K562 (cell line): ENCODE data around the gene SNPH. TPM values are rescaled to one million over a fixed set of nuclear protein-coding genes. Genes with fewer than 3 reads are reported as not detected.

Experiments
- ATAC-seq: fragments of 200-7000 bp; cut with Tn5 transposase; 3 replicates; pipeline ENCODE4 v1.9.1; 2020; ENCODE audit warnings: moderate library complexity
- BruUV-seq: library from RNA; stranded (reverse); fragments of 400-500 nt; replicated peaks from 2 replicates; lab custom pipeline; 2021; lab: Mats Ljungman, UMichigan
- CTCF ChIA-PET: fragments of 300-600 bp; formaldehyde crosslinking; extraction: SDS; loops from one replicate; lab custom pipeline; 2021; ENCODE audit warnings: low intra/inter-chr PET ratio; lab: Yijun Ruan, JAX
- POLR2A ChIA-PET: fragments of 300-600, 350-650 bp; sonication (Branson Sonifier 250); formaldehyde crosslinking; extraction: SDS; loops from one replicate; lab custom pipeline; 2021; ENCODE audit warnings: antibody characterized with exemption, inconsistent platforms; lab: Yijun Ruan, JAX
- DNase-seq, 4 experiments: peaks; one replicate each; pipeline versions ENCODE4 v3.0.0 to v3.0.0-alpha.2; 2011 to 2018; ENCODE audit warnings: low spot score in 3 of 4, mixed read lengths in 3 of 4; ENCODE audit errors: extremely low read depth in 1 of 4
- FAIRE-seq: peaks from 2 replicates; lab custom pipeline; 2011; peaks lifted over from hg19 to GRCh38; lab: Jason Lieb, UNC
- H2AFZ ChIP-seq: 2 replicates; pipeline ENCODE4 v1.6.0; 2011; ENCODE audit warnings: low read depth, low read length, control low read depth, inconsistent platforms
- H3K27ac ChIP-seq: fragments of 200-600 bp; 3 replicates; pipeline ENCODE4 v1.8.0; 2011; ENCODE audit warnings: low read depth, mild to moderate bottlenecking, control low read depth, inconsistent platforms, low read length, moderate library complexity, mixed read lengths; ENCODE audit errors: extremely low read depth
- H3K27me3 ChIP-seq, 2 experiments: fragments of 300-600 bp in 1 of 2; 2 replicates in 1 of 2; 3 replicates in 1 of 2; pipeline versions ENCODE4 v1.6.0 to v1.8.0; 2011; ENCODE audit warnings: inconsistent platforms in 2 of 2, low read length in 2 of 2, mild to moderate bottlenecking in 1 of 2, mixed read lengths in 1 of 2, moderate library complexity in 1 of 2; ENCODE audit not compliant: control insufficient read depth in 2 of 2, insufficient read depth in 2 of 2
- H3K36me3 ChIP-seq: fragments of 300-600 bp; 3 replicates; pipeline ENCODE4 v1.8.0; 2011; ENCODE audit warnings: mild to moderate bottlenecking, low read length, inconsistent platforms; ENCODE audit not compliant: control insufficient read depth, insufficient read depth
- H3K4me1 ChIP-seq, 2 experiments: fragments of 200-600 bp in 1 of 2; replicated peaks in 1 of 2; 2 replicates in 1 of 2; 3 replicates in 1 of 2; pipeline versions ENCODE4 v1.5.1 to v1.8.0; 2011; ENCODE audit warnings: inconsistent platforms in 2 of 2, low read length in 2 of 2, mild to moderate bottlenecking in 1 of 2, mixed read lengths in 1 of 2, moderate library complexity in 1 of 2; ENCODE audit not compliant: control insufficient read depth in 2 of 2, insufficient read depth in 2 of 2
- H3K4me2 ChIP-seq: 2 replicates; pipeline ENCODE4 v1.6.1; 2011; ENCODE audit warnings: low read length, control low read depth, inconsistent platforms, mixed read lengths; ENCODE audit not compliant: insufficient read depth
- H3K4me3 ChIP-seq: fragments of 200-600 bp; sonication (generic), shearing (Covaris generic); 2 replicates; pipeline ENCODE4 v1.5.1; 2016; ENCODE audit warnings: control low read depth, inconsistent platforms
- H3K79me2 ChIP-seq: fragments of 200-600 bp; 3 replicates; pipeline ENCODE4 v1.8.0; 2011; ENCODE audit warnings: low read length, inconsistent platforms; ENCODE audit not compliant: control insufficient read depth, insufficient read depth
- H3K9ac ChIP-seq, 2 experiments: 2 replicates each; pipeline versions ENCODE4 v1.6.0 to v1.6.1; 2011; ENCODE audit warnings: low read depth in 2 of 2, low read length in 2 of 2, control low read depth in 1 of 2, inconsistent platforms in 1 of 2, mild to moderate bottlenecking in 1 of 2, mixed read lengths in 1 of 2; ENCODE audit not compliant: insufficient read depth in 1 of 2
- H3K9me1 ChIP-seq: one replicate; pipeline ENCODE4 v1.6.0; 2011; ENCODE audit warnings: inconsistent platforms, mild to moderate bottlenecking, low read length, moderate library complexity; ENCODE audit not compliant: control insufficient read depth, insufficient read depth
- H3K9me3 ChIP-seq: replicated peaks from 2 replicates; pipeline ENCODE4 v1.5.1; 2011; ENCODE audit warnings: low read depth, low read length, inconsistent platforms; ENCODE audit not compliant: control insufficient read depth, insufficient read depth
- H4K20me1 ChIP-seq: replicated peaks from 2 replicates; pipeline ENCODE4 v1.6.1; 2011; ENCODE audit warnings: low read length, inconsistent platforms, mixed read lengths; ENCODE audit not compliant: control insufficient read depth, insufficient read depth
- E2F8 ChIP-seq: fragments of 450-650 bp; IDR thresholded peaks from 2 replicates; pipeline ENCODE4 v1.7.1; 2018; ENCODE audit warnings: mild to moderate bottlenecking, low read depth; ENCODE audit not compliant: partially characterized antibody
- ESRRA ChIP-seq: fragments of 450-650 bp; IDR thresholded peaks from 2 replicates; pipeline ENCODE4 v1.6.1; 2014; ENCODE audit warnings: low read depth, mild to moderate bottlenecking, moderate library complexity, borderline replicate concordance
- FOXO4 ChIP-seq: fragments of 450-650 bp; formaldehyde crosslinking; IDR thresholded peaks from 2 replicates; pipeline ENCODE4 v1.4.0; 2020; ENCODE audit warnings: mild to moderate bottlenecking, moderate library complexity
- KAT2B ChIP-seq: IDR thresholded peaks from one replicate; pipeline ENCODE4 v1.6.1; 2012; ENCODE audit warnings: low read depth, mild to moderate bottlenecking, control low read depth, inconsistent platforms, low read length, moderate library complexity
- MTA1 ChIP-seq: fragments of 450-650 bp; IDR thresholded peaks from 2 replicates; pipeline ENCODE4 v1.6.1; 2017; ENCODE audit warnings: borderline replicate concordance
- NR2C2 ChIP-seq, 2 experiments: fragments of 200-800 bp in 1 of 2; sonication (Bioruptor generic) in 1 of 2; sonication (generic) in 1 of 2; formaldehyde crosslinking in 1 of 2; IDR thresholded peaks; 2 replicates each; pipeline versions ENCODE4 v1.6.1 to v1.8.0; 2016 to 2022; ENCODE audit warnings: mild to moderate bottlenecking in 1 of 2, missing compliant biosample characterization in 1 of 2, missing genetic modification characterization in 1 of 2, missing genetic modification reagents in 1 of 2
- PPARD ChIP-seq: fragments of 250-450 bp; sonication (Bioruptor Pico); IDR thresholded peaks from 2 replicates; pipeline ENCODE4 v1.8.0; 2022; ENCODE audit warnings: inconsistent platforms, mild to moderate bottlenecking, moderate library complexity
- RBM15 ChIP-seq: fragments of 200-400 bp; formaldehyde crosslinking; IDR thresholded peaks from 2 replicates; pipeline ENCODE4 v1.6.1; 2018; ENCODE audit warnings: mild to moderate bottlenecking, low read length, moderate library complexity; ENCODE audit not compliant: insufficient read depth
- ZKSCAN1 ChIP-seq: fragments of 150-350 bp; IDR thresholded peaks from 2 replicates; pipeline ENCODE4 v1.6.1; 2016; ENCODE audit warnings: low read depth, low read length
- ZNF133 ChIP-seq: fragments of 250-450 bp; sonication (Bioruptor Pico); IDR thresholded peaks from 2 replicates; pipeline ENCODE4 v1.4.0; 2020; ENCODE audit warnings: mild to moderate bottlenecking
- WGBS: fragments of 100-300 bp; shearing (Covaris generic); methylation state at CpG from one replicate; pipeline ENCODE4 v1.1.6; 2016; ENCODE audit warnings: low coverage, mixed read lengths; ENCODE audit not compliant: insufficient coverage; ENCODE audit errors: missing lambda C conversion rate; 5-methylcytosine and 5-hydroxymethylcytosine counted together
- in situ Hi-C: fragments of 300-500 bp; cut with MboI; formaldehyde crosslinking; loops from 4 replicates; pipeline ENCODE4 v1.15.0; 2018; ENCODE audit warnings: inconsistent platforms, mixed read lengths
- intact Hi-C: fragments of 100-400 bp; cut with micrococcal nuclease; formaldehyde crosslinking; loops from 2 replicates; pipeline ENCODE4 v1.14.2; 2022
- polyA plus RNA-seq, 8 experiments: library from polyadenylated mRNA; depleted of rRNA in 4 of 8; stranded (reverse) in 5 of 8; unstranded in 3 of 8; fragments of >200 nt; fragmentation: Nextera tagmentation in 2 of 8; fragmentation: Illumina TruSeq in 1 of 8; extraction: Ambion mirVana in 2 of 8; extraction: Trizol in 1 of 8; gene quantifications; 2 replicates each; pipeline versions ENCODE4 v1.2.1 to v1.2.3, GENCODE V29; 2011 to 2014; ENCODE audit warnings: inconsistent platforms in 1 of 8, missing spikeins in 1 of 8
- total RNA-seq, 7 experiments: library from RNA; depleted of rRNA in 6 of 7; stranded (reverse); fragments of >200 nt in 6 of 7; fragmentation: Illumina TruSeq in 2 of 7; extraction: Trizol in 2 of 7; gene quantifications; 2 replicates each; pipeline versions ENCODE4 v1.2.1 to v1.2.3, GENCODE V29; 2011 to 2021; ENCODE audit warnings: low replicate concordance in 1 of 7
- TF ChIP-seq, protein P1 (sequence below): fragments of 250-450 bp; sonication (Bioruptor Pico); IDR thresholded peaks from 2 replicates; pipeline ENCODE4 v1.4.0; 2020

Gene SNPH
- total and polyA plus RNA-seq, 9 of the 15 experiments (the other 6 are each of a cell fraction or from before 2014, with no cell fraction given), result 0.03 to 4.2 (median 1.4) TPM

DNA sequence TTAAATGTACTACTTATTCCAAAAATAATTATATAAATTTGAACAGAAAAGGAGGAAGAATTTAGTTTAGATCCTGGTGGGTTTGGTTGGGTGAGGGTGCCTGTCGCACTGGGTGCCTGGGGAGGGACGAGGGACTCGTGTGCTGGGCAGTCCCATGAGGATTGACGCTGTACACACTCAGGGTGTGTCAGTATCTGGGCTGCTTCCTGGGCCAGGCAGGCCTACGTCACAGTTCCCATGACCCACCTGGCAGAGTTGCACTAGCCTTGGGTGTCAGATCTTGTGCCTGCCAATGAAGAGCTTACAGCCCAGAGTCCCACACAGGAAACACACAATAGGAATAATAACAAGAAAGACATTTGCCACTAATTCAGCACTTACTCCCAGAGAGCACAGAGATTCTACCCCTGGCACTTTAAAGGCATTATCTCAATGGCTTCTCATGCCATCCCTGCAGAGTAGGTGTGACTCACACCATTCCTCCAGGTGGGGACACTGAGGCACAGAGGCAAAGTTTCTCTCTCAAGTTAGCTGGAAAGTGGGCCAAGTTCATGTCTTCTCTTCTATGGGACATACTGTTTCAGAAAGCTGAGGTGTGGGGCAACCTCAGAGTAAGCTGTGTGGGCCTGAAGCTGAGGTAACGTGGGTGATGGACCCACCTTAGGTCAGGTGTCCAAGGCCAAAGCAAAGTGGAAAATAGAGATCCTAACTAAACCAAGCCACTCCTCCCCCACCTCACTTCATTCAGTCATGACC, 64.2 kb downstream of the SNPH start:
- H3K4me1 ChIP-seq, result peaks cover 13 to 29% of the 10 kb centered on the region in 2 experiments; a peak in 4 of 5 replicates
- no peaks in the 10 kb centered on the region for H3K27me3 ChIP-seq
- WGBS, result 77% methylated on average over 2 of the region's 6 CpGs
- TF ChIP-seq FOXO4 (CRISPR knock-in tag) (no peak), E2F8 (no peak), ZKSCAN1 (no peak), ESRRA (no peak), MTA1 (no peak), RBM15 (no peak), ZNF133 (CRISPR knock-in tag) (no peak), PPARD (CRISPR knock-in tag) (no peak), NR2C2 (CRISPR knock-in tag; IDR thresholded peaks at IDR 0.05) (no peak), NR2C2 (tag; IDR thresholded peaks at IDR 0.05) (no peak), KAT2B (no peak)
- TF ChIP-seq, protein P1, sequence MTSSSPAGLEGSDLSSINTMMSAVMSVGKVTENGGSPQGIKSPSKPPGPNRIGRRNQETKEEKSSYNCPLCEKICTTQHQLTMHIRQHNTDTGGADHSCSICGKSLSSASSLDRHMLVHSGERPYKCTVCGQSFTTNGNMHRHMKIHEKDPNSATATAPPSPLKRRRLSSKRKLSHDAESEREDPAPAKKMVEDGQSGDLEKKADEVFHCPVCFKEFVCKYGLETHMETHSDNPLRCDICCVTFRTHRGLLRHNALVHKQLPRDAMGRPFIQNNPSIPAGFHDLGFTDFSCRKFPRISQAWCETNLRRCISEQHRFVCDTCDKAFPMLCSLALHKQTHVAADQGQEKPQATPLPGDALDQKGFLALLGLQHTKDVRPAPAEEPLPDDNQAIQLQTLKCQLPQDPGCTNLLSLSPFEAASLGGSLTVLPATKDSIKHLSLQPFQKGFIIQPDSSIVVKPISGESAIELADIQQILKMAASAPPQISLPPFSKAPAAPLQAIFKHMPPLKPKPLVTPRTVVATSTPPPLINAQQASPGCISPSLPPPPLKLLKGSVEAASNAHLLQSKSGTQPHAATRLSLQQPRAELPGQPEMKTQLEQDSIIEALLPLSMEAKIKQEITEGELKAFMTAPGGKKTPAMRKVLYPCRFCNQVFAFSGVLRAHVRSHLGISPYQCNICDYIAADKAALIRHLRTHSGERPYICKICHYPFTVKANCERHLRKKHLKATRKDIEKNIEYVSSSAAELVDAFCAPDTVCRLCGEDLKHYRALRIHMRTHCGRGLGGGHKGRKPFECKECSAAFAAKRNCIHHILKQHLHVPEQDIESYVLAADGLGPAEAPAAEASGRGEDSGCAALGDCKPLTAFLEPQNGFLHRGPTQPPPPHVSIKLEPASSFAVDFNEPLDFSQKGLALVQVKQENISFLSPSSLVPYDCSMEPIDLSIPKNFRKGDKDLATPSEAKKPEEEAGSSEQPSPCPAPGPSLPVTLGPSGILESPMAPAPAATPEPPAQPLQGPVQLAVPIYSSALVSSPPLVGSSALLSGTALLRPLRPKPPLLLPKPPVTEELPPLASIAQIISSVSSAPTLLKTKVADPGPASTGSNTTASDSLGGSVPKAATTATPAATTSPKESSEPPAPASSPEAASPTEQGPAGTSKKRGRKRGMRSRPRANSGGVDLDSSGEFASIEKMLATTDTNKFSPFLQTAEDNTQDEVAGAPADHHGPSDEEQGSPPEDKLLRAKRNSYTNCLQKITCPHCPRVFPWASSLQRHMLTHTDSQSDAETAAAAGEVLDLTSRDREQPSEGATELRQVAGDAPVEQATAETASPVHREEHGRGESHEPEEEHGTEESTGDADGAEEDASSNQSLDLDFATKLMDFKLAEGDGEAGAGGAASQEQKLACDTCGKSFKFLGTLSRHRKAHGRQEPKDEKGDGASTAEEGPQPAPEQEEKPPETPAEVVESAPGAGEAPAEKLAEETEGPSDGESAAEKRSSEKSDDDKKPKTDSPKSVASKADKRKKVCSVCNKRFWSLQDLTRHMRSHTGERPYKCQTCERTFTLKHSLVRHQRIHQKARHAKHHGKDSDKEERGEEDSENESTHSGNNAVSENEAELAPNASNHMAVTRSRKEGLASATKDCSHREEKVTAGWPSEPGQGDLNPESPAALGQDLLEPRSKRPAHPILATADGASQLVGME (CRISPR knock-in tag), result no peak

More for the DNA sequence above, 64.2 kb downstream of the SNPH start:
- CTCF ChIA-PET, result no interaction called here
- H3K4me2 ChIP-seq, result no peak overlapping the region
- in situ Hi-C loops (no loop called here), intact Hi-C loops (no loop called here)
- no peak overlapping the region for H2AFZ ChIP-seq
- H3K9ac ChIP-seq, result peak overlapping the region in 1 of 2 experiments; percentile 73; a peak in 2 of 4 replicates
- FAIRE-seq (no peak), DNase-seq (no peak), ATAC-seq (no peak)
- POLR2A ChIA-PET, result interaction anchor here (0.6 to 1.7 kb wide), 3 partner anchors 10 to 216 kb away, joined by 3 to 6 read pairs (median 3); no protein-coding TSS in a partner anchor
- H3K79me2 ChIP-seq, result peaks cover 44% of the 10 kb centered on the region
- H4K20me1 ChIP-seq, result peaks cover 13% of the 10 kb centered on the region
- no TSS peak for BruUV-seq
- no peaks in the 10 kb centered on the region for H3K9me1 ChIP-seq
- peaks cover 14% of the 10 kb centered on the region; the same call in 2 of the 3 replicates for H3K36me3 ChIP-seq
- no peaks in the 10 kb centered on the region for H3K9me3 ChIP-seq
- no peak overlapping the region for H3K27ac ChIP-seq
- H3K4me3 ChIP-seq, result no peak overlapping the region
